Fibroblast of lung (primary cell): ENCODE data around the gene SIGLEC9.

Experiments
- EZH2 ChIP-seq: IDR thresholded peaks from 2 replicates; pipeline ENCODE4 v1.5.1; 2012; ENCODE audit warnings: low read length, control low read depth, mild to moderate bottlenecking; ENCODE audit errors: missing control alignments
- TF ChIP-seq, protein P1 (sequence below), 2 donors: IDR thresholded peaks in 1 of 2; conservative IDR thresholded peaks in 1 of 2; 1 replicate in 1 of 2; 2 replicates in 1 of 2; pipeline ENCODE4 v1.5.1; 2011 to 2012; ENCODE audit warnings: low read length in 2 of 2, control low read depth in 1 of 2, inconsistent platforms in 1 of 2, low read depth in 1 of 2, mild to moderate bottlenecking in 1 of 2

DNA sequence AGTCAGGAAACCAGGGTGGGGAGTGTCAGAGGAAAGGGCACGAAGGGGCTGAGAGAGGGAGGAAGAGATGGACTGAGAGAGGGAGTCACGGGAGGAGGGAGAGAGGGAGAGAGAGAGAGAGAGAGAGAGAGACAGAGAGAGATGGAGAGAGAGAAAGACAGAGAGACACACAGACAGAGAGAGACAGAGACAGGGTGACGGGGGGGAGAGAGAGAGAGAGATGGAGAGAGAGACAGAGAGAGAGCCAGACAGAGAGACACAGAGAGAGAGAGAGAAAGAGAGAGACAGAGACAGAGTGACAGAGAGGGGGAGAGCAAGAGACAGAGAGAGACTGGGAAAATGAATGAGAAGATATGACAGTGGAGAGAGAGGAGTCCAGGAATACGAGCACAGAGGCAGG lies 41.5 kb upstream of the SIGLEC9 start:
- TF ChIP-seq, protein P1, sequence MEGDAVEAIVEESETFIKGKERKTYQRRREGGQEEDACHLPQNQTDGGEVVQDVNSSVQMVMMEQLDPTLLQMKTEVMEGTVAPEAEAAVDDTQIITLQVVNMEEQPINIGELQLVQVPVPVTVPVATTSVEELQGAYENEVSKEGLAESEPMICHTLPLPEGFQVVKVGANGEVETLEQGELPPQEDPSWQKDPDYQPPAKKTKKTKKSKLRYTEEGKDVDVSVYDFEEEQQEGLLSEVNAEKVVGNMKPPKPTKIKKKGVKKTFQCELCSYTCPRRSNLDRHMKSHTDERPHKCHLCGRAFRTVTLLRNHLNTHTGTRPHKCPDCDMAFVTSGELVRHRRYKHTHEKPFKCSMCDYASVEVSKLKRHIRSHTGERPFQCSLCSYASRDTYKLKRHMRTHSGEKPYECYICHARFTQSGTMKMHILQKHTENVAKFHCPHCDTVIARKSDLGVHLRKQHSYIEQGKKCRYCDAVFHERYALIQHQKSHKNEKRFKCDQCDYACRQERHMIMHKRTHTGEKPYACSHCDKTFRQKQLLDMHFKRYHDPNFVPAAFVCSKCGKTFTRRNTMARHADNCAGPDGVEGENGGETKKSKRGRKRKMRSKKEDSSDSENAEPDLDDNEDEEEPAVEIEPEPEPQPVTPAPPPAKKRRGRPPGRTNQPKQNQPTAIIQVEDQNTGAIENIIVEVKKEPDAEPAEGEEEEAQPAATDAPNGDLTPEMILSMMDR (conservative IDR thresholded peaks at IDR 0.05 in 1 of 2, IDR thresholded peaks at IDR 0.05 in 1 of 2; ENCODE audit: low read depth in 1 of 2, low read length in 2 of 2), result no peak
- TF ChIP-seq EZH2, result no peak
